GM10266 (cell line): ENCODE data around the gene DENND6A.
A peak's percentile ranks its signal among the peaks of the same experiment; 100 is the strongest.
"Not testable (repeated sequence)": the region's sequence is repeated elsewhere in the genome, so short reads cannot be mapped to it uniquely, and the experiment has no call there.

Experiments used
- DNase-seq: peaks from one replicate; pipeline ENCODE4 v3.0.0; 2012; ENCODE audit errors: extremely low spot score
- TF ChIP-seq, protein P1 (sequence below): IDR thresholded peaks from 2 replicates; pipeline ENCODE4 v1.5.1; 2012; ENCODE audit warnings: mild to moderate bottlenecking, low read depth; ENCODE audit not compliant: control insufficient read depth, insufficient read depth; ENCODE audit errors: missing control alignments

Gene DENND6A

GRCh38 chr3:57646723-57647122 lies 46.2 kb downstream of the DENND6A start:
- TF ChIP-seq, protein P1, sequence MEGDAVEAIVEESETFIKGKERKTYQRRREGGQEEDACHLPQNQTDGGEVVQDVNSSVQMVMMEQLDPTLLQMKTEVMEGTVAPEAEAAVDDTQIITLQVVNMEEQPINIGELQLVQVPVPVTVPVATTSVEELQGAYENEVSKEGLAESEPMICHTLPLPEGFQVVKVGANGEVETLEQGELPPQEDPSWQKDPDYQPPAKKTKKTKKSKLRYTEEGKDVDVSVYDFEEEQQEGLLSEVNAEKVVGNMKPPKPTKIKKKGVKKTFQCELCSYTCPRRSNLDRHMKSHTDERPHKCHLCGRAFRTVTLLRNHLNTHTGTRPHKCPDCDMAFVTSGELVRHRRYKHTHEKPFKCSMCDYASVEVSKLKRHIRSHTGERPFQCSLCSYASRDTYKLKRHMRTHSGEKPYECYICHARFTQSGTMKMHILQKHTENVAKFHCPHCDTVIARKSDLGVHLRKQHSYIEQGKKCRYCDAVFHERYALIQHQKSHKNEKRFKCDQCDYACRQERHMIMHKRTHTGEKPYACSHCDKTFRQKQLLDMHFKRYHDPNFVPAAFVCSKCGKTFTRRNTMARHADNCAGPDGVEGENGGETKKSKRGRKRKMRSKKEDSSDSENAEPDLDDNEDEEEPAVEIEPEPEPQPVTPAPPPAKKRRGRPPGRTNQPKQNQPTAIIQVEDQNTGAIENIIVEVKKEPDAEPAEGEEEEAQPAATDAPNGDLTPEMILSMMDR: peak; percentile 25
- DNase-seq: peak; percentile 23

- TF ChIP-seq, protein P1: no peak
- no peak for DNase-seq
Observed at GRCh38 chr3:57644740-57645139, 48.1 kb downstream of the DENND6A start.

DNA sequence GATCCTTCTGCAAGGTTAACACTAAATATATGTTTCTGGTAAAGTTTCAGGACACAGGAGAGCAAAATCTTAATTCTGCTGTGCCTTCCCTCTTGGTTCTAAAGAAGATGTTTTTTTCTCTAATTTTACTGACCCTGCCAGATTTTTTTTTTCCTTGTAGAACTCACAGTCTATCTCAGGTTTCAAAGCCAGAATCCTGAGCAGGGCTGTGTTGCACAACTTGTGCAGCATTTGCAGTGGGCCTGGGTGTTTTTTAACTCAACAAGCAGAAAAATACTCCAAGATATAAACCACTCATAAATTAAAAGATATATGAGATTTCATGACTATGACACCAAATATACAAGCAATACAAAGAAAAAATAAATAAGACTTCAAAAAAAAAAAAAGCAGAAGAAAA lies 55.5 kb downstream of the DENND6A start:
- no peak for DNase-seq
- TF ChIP-seq, protein P1: no peak

GRCh38 chr3:57634259-57634658 lies 58.6 kb downstream of the DENND6A start:
- DNase-seq: not testable (repeated sequence)

- DNase-seq: no peak
- TF ChIP-seq, protein P1: no peak
Observed at GRCh38 chr3:57627976-57628375, 64.9 kb downstream of the DENND6A start.

GRCh38 chr3:57624801-57625200 lies 68.1 kb downstream of the DENND6A start:
- DNase-seq: no peak
- TF ChIP-seq, protein P1: no peak

DNA sequence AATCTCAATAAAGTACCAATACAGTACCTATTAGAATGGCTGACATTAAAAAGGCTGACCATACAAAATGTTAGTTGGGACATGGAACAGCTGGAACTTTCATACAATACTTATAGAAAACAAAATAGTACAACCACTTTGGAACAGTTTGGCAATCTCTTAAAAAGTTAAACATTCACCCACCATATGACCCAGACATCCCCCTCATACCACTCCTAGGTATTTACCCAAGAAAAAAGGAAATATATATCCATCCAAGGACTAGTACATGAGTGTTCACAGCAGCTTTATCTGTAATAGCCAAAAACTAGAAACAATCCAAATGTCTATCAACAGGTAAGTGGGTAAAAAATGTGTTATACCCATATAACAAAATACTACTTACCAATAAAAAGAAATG lies 70.5 kb downstream of the DENND6A start:
- no peak for DNase-seq
- TF ChIP-seq, protein P1: no peak

- TF ChIP-seq, protein P1: no peak
- no peak for DNase-seq
Observed at GRCh38 chr3:57617739-57618138, 75.1 kb downstream of the DENND6A start.
